ENCODE measurements around the gene MPP1. TPM values are rescaled to one million over a fixed set of nuclear protein-coding genes. Genes with fewer than 3 reads are reported as not detected.
"Not testable (repeated sequence)": the region's sequence is repeated elsewhere in the genome, so short reads cannot be mapped to it uniquely, and the experiment has no call there.

The MPP1 gene
- 10 to 100 TPM; 30.2 to 32.8 TPM for total RNA-seq

DNA sequence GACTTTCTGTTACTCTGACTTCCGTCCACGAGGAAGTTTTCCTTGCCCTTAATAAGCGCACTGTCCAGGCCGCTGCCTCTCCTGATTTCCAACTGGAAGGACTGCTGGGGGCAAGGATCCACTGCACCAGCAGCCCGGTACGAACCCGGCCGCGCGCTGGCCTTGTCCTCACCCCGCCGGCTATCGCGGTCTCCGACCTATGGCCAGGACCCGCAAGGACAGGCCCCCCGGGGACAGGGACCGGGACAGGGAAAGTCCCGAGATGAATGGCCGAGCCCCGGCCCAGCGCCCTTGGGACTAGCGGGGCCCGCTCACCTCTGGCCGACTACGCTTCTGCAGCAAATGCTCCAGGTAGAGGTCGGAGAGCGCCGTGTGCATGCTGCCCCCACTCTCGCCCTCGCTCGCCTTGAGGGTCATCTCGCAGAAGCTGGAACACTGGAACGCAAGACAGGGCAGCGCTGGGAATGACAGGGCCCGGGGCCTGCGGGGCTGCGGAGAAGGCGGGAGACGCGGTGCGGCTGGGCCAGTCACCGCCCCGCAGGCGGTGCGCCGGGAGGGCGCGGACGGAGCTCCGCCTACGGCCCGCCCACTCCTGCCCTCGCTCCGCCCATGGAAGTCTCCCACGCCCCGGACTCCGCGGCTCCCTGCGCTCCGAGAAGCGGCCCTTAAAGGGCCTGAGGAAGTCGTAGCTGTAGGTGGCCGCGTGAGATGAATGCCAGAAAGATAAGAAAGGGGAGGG is at the start of gene MPP1:
Gene MPP1 (minus strand): TSS at position 529 of the 739 bp plus-strand sequence. CDS start 112 bp downstream, at position 417.
- Mint-ChIP-seq H3K36me3 (peaks cover 0 to 5% of the 10 kb centered on the region in 2 donors), H3K27ac (peak within 1 kb of the TSS in 1 of 2 donors; percentile 66), H3K9me3 (no peaks in the 10 kb centered on the region)
- DNase-seq (ENCODE audit: low spot score in 2 of 2), result peak; percentile 77 to 82
- ATAC-seq, result peak; percentile 87 to 95

DNA sequence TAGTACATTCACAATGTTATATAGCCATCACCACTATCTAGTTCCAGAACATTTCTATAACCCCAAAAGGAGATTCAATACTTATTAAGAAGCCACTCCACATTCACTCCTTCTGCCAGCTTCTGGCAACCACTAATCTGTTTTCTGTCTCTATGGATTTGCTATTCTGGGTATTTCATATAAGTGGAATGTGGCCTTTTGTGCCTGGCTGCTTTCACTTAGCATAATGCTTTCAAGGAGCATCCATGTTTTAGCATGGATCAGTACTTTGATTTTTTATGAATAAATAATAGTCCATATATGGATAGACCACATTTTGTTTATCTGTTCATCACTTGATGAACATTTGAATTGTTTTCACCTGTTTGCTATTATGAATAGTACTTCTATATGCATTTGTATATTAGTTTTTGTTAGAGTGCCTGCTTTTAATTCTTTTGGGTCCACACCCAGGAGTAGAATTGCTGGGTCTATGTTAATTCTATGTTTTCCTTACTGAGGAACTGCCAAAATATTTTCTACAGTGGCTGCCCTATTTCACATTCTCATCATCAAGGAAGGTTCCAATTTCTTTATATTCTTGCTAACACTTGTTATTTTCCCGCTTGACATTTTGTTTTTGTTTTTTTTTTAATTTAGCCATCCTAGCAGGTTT is 45.8 kb upstream of the MPP1 start:
- no peak for ATAC-seq
- no peak for DNase-seq (ENCODE audit: low spot score in 2 of 2)
- H3K27ac Mint-ChIP-seq, result no peak overlapping the region
- no peaks in the 10 kb centered on the region for H3K9me3 Mint-ChIP-seq
- peaks cover 0 to 4% of the 10 kb centered on the region in 2 donors for H3K36me3 Mint-ChIP-seq

DNA sequence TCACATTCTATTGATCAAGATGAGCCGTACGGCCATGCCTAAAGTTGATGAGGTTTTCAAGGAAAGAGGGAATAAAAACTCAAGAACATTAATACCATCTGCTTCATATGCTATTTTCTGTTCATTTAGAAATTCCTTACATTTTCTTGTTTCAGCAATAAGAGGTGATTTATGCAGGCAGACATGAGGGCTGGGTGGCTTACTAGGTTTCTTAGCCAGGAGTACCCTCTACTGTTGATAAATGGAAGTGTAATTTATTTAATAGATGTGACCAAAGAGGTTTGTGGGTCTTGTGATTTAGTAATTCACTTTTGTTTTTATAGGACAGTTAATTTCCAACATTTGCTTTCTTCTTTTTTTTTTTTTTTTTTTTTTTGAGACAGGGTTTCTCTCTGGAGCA is 35.6 kb upstream of the MPP1 start:
- Mint-ChIP-seq H3K27ac (no peak overlapping the region), H3K9me3 (no peaks in the 10 kb centered on the region), H3K36me3 (no peaks in the 10 kb centered on the region)
- peak; percentile 39 to 54 for ATAC-seq
- no peak for DNase-seq (ENCODE audit: low spot score in 2 of 2)

DNA sequence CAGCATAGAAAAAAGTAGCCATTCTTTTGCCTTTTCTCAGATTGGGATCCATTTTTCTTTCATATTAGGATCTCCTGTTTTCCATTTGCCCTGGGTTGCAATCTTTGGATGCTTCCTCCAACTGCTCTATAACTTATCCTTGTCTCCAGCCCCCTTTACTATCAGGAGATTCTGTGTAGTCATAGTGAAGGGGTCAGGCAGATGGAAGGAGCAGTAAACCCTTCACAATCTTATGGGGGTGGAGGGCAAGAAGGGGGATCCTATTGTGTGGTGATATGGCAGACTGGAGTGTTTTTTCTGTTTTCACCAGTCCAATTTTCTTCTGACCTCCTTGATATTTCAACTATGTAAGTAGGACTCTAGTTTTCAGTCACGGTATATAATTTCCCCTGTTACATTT is 30.9 kb upstream of the MPP1 start:
- Mint-ChIP-seq H3K36me3 (no peaks in the 10 kb centered on the region), H3K9me3 (no peaks in the 10 kb centered on the region), H3K27ac (no peak overlapping the region)
- ATAC-seq (no peak), DNase-seq (ENCODE audit: low spot score in 2 of 2) (no peak)

DNA sequence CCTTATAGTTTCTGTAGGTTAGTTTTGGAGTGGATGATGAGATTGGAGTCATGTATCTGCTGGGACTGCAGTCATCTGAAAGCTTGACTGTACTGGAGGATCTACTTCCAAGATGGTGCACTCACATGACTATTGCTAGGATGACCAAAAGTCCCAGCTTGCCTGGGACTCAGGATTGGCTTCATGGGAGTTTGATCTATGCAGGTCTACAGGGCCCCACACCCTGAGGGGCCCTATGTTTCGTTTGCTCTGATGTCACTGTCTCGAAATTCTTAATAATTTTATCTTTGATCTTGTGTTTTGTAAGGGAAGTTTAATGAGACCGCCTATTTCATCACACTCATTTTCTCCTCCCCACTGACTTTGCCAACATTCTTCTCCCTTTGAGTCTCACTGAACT is 29.3 kb upstream of the MPP1 start, which contains the start of gene SMIM9:
Gene SMIM9 (minus strand): TSS at position 101 of the 400 bp plus-strand sequence. CDS start 3,806 bp downstream, outside the sequence.
- no peak for ATAC-seq
- no peaks in the 10 kb centered on the region for H3K36me3 Mint-ChIP-seq
- H3K27ac Mint-ChIP-seq, result no peak within 1 kb of the TSS
- no peaks in the 10 kb centered on the region for H3K9me3 Mint-ChIP-seq
- no peak for DNase-seq (ENCODE audit: low spot score in 2 of 2)

DNA sequence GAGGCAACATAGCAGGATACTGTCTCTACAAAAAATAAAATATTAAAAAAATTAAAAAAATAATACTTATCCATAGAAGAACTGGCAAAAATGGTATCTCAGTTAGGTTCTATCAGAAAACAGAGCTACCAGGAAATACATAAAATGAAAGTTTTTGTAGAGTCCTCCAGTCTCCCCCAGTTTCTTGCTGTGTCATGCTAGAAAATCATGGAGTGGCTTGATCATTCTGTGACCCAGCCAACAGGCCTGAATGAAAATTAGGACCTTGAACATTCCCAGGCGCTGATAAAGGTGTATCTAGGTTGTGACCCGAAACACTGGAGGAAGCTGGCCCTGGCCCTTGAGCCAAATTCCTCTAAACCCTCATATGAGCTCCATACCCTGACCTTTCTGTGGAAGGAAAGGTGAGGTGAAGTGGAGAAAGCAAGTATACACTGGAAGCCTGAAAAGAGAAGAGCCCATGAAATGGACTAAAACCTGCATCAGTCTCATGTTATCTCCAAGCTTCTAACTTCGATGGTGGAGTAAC is 28.5 kb upstream of the MPP1 start:
- H3K27ac Mint-ChIP-seq, result no peak overlapping the region
- H3K36me3 Mint-ChIP-seq, result no peaks in the 10 kb centered on the region
- ATAC-seq (no peak), DNase-seq (ENCODE audit: low spot score in 2 of 2) (no peak)
- H3K9me3 Mint-ChIP-seq, result no peaks in the 10 kb centered on the region

DNA sequence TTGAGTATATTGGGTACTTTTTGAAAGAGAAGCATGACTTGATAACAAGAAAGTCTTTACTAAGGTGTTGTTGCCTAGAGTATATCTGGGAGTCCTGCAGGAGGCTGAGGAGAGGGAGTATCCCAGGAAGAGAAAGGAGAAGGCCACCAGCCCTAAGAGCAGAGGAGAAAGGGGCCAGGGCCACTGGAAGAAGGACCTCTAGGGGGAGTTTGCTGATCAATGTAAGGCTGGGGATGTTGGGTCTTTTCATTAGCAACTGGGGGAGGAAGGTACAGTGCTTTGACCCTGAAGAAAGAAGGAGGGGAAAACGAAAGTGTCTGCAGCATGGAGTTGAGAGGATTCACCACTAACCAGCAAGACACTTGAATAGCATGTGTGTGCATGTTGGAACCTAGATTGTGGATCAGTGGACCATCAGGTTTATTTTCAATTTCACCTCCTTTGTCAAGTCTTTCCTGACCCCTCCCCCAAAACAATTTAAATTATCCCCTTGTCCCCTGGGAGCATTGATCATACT is 24.7 kb upstream of the MPP1 start:
- no peak for ATAC-seq
- no peak overlapping the region for H3K27ac Mint-ChIP-seq
- H3K9me3 Mint-ChIP-seq, result no peaks in the 10 kb centered on the region
- H3K36me3 Mint-ChIP-seq, result no peaks in the 10 kb centered on the region
- no peak for DNase-seq (ENCODE audit: low spot score in 2 of 2)

DNA sequence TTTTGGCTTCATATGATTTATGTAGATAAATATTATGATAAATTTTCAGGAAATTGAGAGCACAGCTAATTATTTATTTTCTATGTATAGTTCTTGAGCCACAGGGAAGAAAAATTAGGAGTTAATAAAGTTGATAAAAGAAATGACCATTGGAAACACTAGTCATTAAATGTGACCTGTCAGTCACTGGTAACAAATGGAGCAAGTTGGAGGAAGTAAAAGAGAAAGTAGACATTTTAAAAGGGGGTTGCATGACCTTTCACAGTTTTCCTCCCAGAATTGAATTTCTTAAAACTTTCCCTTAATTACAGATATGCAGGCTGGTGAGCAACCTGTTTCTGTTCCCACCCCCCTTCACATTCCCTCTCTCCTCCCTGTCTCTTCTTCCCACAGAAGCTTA is 23.8 kb upstream of the MPP1 start:
- H3K27ac Mint-ChIP-seq, result no peak overlapping the region
- H3K9me3 Mint-ChIP-seq, result no peaks in the 10 kb centered on the region
- no peaks in the 10 kb centered on the region for H3K36me3 Mint-ChIP-seq
- DNase-seq (ENCODE audit: low spot score in 2 of 2), result no peak
- no peak for ATAC-seq

DNA sequence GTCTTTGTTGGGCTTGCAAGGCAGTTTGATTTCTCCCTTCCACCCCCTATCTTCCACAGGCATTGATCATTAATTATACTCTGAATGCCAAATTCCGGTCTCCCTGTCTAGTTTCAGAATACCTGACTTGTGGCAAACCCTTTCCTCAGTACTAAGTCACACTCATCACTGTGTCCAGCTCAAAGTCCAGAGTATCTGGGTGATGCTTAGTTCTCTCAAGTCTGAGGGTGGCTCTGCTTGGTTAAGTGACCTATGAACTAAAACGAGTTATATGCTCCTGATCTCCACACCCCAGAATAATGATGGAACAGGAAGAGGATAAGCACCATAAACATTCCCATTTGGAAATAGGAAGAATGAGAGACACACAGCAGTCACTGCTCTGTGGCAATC is 22.7 kb upstream of the MPP1 start:
- Mint-ChIP-seq H3K27ac (peak overlapping the region in 1 of 2 donors; percentile 74), H3K36me3 (no peaks in the 10 kb centered on the region), H3K9me3 (no peaks in the 10 kb centered on the region)
- DNase-seq (ENCODE audit: low spot score in 2 of 2) (no peak), ATAC-seq (no peak)

DNA sequence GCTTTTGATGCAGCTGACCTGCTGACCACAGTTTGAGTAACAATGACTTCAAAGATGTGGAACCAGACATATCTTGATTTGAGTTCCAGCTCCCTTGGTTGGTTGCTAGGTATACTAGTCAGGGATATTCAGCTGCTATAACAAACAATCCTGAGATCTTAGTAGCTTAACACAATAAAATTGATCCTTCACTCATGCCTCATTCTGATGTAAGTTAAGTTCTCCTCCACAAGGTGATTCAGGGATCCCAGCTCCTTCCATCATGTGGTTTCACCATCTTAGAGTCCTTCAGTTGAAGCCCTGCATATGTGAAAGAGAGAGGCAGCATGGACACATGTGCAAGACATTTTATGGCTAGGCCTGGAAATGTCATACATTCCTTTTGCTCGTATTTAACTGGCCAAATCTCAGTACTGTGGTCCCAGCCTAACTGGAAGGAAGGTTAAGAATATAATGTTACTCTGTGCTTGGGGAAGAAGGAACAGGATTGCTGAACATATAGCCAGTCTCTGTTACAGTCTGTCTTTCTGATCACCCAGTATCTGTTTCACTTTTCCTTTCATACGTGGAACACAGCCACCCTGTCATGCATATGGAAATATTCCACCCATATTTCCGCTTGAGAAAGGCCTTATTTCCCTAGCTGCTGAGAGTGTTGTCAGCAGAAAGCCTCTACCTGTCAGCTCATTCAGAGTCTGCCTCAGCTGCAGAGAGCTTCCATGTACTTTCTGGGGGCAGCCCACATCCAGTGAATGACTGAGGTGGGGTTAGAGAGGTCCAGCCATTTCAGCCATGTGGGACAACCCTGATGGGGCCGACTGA is 22.1 kb upstream of the MPP1 start:
- no peak for DNase-seq (ENCODE audit: low spot score in 2 of 2)
- H3K27ac Mint-ChIP-seq, result peak overlapping the region in 1 of 2 donors; percentile 74
- ATAC-seq, result peak in 1 of 2 donors; percentile 76
- H3K9me3 Mint-ChIP-seq, result no peaks in the 10 kb centered on the region
- H3K36me3 Mint-ChIP-seq, result no peaks in the 10 kb centered on the region

DNA sequence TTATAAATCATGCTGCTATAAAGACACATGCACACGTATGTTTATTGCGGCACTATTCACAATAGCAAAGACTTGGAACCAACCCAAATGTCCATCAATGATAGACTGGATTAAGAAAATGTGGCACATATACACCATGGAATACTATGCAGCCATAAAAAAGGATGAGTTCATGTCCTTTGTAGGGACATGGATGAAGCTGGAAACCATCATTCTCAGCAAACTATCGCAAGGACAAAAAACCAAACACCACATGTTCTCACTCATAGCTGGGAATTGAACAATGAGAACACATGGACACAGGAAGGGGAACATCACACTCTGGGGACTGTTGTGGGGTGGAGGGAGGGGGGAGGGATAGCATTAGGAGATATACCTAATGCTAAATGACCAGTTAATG is 20.3 kb upstream of the MPP1 start:
- not testable (repeated sequence) for H3K36me3 Mint-ChIP-seq; ATAC-seq; H3K9me3 Mint-ChIP-seq; H3K27ac Mint-ChIP-seq; DNase-seq (ENCODE audit: low spot score in 2 of 2)

DNA sequence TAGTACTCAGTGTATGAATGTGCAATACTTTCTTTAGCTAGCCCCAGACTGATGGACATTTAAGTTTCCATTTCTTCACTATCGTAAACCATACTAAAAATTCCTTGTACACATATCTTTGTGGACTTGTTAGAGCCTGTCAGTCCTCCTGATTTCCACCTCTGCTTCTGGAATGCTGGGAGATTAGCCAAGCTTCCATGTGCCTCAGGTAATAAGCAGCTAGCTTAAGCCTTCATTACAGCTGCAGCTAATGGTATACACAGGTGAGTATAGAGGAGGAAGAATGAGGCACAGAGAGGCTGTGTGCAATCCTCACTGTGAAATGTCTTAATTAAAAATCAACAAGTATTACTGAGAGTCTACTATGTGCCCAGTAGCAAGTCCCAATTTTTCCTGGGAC is 19.4 kb upstream of the MPP1 start:
- no peak for DNase-seq (ENCODE audit: low spot score in 2 of 2)

DNA sequence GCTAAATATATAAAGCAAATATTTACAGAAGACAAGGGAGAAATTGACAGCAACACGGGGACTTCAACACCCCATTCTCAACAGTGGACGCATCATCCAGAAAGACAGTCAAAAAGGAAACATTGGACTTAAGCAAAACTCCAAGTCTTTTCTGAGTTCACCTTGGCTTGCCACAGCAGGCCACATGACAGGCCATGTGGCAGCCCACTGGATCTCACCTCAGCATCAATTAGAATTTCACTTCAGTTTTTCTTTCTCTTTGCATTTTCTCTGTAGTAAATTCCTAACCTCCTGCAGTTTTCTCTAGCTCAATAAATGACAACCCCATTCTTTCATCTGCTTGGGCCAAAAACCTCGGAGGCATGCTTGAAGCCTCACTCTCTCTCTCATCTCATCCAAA is 16.7 kb upstream of the MPP1 start:
- no peaks in the 10 kb centered on the region for H3K36me3 Mint-ChIP-seq
- ATAC-seq, result no peak

More for the DNA sequence above, 19.4 kb upstream of the MPP1 start:
- Mint-ChIP-seq H3K27ac (no peak overlapping the region), H3K9me3 (no peaks in the 10 kb centered on the region), H3K36me3 (no peaks in the 10 kb centered on the region)
- ATAC-seq, result no peak

DNA sequence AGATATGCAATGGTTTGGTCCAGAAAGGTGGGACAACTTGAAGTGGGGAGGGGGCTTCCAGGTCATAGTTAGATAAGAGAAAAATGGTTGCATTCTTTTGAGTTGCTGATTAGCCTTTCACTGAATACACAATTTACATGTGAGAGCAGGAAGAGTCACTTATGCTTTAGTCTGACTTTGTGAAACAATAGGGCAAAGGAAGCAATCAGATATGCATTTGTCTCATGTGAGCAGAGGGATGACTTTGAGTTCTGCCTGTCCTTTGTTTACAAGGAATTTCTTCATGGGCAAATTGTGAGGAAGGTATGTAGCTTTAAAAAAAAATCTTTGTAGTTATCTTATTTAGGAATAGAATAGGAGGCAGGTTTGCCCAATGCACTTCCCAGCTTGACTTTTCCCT is 16.2 kb upstream of the MPP1 start:
- Mint-ChIP-seq H3K9me3 (no peaks in the 10 kb centered on the region), H3K27ac (no peak overlapping the region), H3K36me3 (no peaks in the 10 kb centered on the region)
- DNase-seq (ENCODE audit: low spot score in 2 of 2) (no peak), ATAC-seq (no peak)

More for the DNA sequence above, 16.7 kb upstream of the MPP1 start:
- Mint-ChIP-seq H3K9me3 (no peaks in the 10 kb centered on the region), H3K27ac (no peak overlapping the region)
- DNase-seq (ENCODE audit: low spot score in 2 of 2), result no peak

DNA sequence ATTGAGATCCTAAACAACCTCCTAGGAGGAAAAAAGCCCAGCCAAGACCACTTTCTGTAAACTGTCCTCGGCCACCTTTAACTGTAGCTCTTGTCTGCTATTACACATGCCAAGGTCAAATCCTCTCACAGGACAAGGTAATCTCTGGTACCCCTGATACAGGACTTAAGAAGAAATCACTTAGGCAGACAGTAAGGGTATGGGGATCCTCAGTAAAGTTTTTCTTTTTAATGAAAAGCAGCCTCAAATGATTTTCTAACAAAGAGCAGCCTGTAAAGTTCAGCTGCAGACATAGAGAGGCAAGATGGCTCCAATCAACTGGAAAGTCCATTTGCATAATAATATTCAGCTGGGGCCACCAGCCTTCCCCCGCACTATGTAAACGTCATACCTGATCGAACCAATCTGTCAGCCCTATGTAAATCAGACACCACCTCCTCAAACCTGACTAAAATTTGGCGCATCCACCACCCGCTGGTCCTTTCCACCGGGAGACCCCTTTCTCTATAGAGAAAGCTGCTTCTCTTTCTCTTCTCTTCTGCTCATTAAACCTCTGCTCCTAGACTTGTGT is 14.6 kb upstream of the MPP1 start:
- Mint-ChIP-seq H3K27ac (no peak overlapping the region), H3K36me3 (no peaks in the 10 kb centered on the region), H3K9me3 (no peaks in the 10 kb centered on the region)
- no peak for DNase-seq (ENCODE audit: low spot score in 2 of 2)
- ATAC-seq, result no peak

DNA sequence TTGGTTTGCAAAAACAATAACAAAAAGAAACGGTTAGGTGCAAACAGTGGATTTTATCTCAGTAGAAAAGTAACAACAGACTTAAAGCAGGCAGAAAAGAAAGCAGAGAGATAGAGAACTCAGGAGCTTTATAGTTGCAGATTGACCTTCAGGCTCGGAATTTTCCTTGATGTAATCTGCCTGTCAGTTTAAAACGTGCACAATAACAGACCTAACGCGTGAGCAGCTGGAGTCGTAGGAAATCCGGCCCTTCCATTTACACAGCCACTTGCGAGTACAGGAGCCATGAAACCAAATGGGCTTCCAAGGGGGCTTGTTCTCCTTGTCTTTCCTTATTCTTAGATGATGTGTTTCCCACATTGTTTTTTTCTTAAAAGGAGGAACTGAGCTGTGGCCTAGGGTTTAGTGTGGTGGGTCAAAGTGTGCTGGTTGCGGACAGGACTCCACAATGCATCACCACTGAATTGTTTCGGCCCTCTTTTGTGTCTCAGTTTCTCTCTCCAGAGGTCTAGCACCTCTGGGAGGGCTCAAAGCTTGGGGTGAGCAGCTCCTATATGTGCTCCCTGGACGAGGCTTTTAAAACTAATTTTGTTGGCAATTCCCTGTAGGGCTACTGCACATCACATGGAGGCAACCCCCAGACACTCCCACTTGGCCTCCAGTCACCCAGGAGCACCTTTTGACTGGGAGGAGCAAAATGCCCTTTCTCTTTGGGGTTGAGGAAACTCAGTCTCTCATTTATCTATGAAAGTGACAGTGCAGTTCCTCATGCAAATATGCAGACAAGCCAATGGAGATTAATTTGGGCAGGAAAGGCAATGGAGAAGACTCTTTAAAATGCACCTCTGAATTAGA is 13.9 kb upstream of the MPP1 start:
- ATAC-seq (no peak), DNase-seq (ENCODE audit: low spot score in 2 of 2) (no peak)
- Mint-ChIP-seq H3K9me3 (no peaks in the 10 kb centered on the region), H3K36me3 (no peaks in the 10 kb centered on the region), H3K27ac (no peak overlapping the region)

Data from activated naive CD4-positive, alpha-beta T cell treated with anti-CD3 and anti-CD28 coated beads, Interleukin-2, amount 50 U/mL, for 72 hours (primary cell).